ENCODE data around the gene BMP2K.
"Not testable (repeated sequence)": the region's sequence is repeated elsewhere in the genome, so short reads cannot be mapped to it uniquely, and the experiment has no call there.

Gene BMP2K

DNA sequence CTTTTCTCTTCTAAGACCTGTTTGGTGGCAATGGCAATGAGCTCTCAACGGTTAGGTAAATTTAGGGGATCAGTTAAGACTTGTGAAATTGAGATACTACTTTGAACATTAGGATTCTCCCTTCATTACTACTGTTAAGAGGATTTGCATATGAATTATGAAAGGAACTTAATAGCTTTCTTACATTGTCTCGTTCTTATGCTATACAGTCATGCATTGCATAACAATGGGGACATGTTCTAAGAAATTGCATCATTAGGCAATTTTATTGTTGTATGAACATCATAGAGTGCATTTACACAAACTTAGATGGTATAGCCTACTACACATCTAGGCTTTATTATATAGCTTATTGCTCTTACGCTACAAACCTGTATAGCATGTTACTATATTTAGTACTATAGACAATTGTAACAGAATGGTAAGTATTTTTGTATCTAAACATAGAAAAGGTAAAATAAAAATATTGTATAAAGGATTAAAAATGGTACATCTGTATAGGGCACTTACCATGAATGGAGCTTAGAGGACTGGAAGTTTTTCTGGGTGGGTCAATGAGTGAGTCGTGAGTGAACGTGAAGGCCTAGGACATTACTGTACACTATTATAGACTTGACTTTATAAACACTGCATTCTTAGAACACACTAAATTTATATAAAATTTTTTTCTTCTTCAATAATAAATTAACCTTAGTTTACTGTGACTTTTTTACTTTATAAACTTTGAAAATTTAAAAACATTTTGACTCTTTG, 100.6 kb downstream of the BMP2K start:
- Mint-ChIP-seq H3K36me3 (ENCODE audit: low read depth) (peaks cover 76% of the 10 kb centered on the region), H3K9me3 (no peaks in the 10 kb centered on the region), H3K4me1 (ENCODE audit: low read depth) (no peaks in the 10 kb centered on the region), H3K27me3 (no peaks in the 10 kb centered on the region), H3K27ac (no peak overlapping the region), H3K4me3 (no peak overlapping the region)
- intact Hi-C loops (cut with micrococcal nuclease) = no loop called here

DNA sequence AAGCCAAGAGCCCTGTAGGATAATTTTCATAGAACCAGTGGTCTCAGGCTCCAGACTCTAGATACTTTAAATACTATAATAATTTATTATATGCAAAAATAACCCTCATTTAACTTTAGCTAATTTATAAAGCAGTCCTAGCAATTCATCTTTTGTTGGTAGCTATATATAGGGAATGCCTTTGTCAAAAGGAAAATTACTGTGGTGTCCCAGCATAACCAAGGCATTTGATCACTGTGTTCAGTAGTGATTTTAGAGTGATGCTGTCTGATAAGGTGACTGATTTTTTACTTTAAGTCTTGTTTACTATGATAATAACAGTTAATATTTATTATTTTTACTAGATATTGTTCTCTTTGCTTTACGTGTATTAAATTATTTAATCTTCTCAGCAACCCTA, 101.9 kb downstream of the BMP2K start:
- H3K27ac Mint-ChIP-seq = no peak overlapping the region
- H3K4me1 Mint-ChIP-seq (ENCODE audit: low read depth) = no peaks in the 10 kb centered on the region
- H3K27me3 Mint-ChIP-seq = no peaks in the 10 kb centered on the region
- intact Hi-C loops (cut with micrococcal nuclease) = no loop called here
- no peaks in the 10 kb centered on the region for H3K9me3 Mint-ChIP-seq
- H3K36me3 Mint-ChIP-seq (ENCODE audit: low read depth) = peaks cover 64% of the 10 kb centered on the region
- no peak overlapping the region for H3K4me3 Mint-ChIP-seq

DNA sequence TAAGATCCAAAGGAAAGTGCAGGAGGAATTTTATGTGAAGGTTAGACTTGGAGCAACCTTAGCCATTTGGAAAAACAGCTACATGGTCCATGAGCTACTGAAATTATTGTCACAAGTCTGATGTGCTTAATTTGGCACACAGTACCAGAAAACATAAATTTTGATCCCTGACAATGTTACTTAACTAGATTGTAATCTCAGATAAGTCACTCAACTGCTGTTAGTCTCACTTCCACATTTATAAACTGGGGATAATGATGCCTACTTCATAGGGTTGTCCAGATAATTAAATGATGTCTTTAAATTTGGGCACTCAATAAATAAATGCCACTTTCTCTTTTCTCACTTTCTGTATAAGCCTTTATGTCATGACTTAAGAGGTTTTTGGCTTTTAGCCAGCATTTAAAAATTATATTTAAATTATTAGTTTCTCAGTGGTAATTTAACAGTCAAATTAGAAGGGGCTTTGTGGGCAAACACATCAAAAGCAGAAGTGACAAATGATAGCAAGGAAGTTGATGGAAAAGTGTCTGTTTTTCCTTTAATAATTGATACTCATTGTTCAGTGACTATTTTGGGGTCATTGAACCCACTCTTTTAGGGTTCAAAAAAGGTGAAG, 104.8 kb downstream of the BMP2K start:
- intact Hi-C loops (cut with micrococcal nuclease) = loop anchor here (5.0 kb wide), 1 partner anchor 39 kb away; no protein-coding TSS in a partner anchor
- H3K36me3 Mint-ChIP-seq (ENCODE audit: low read depth) = peaks cover 62% of the 10 kb centered on the region
- no peaks in the 10 kb centered on the region for H3K9me3 Mint-ChIP-seq
- H3K4me1 Mint-ChIP-seq (ENCODE audit: low read depth) = peaks cover 5% of the 10 kb centered on the region
- H3K4me3 Mint-ChIP-seq = no peak overlapping the region
- no peaks in the 10 kb centered on the region for H3K27me3 Mint-ChIP-seq
- no peak overlapping the region for H3K27ac Mint-ChIP-seq

DNA sequence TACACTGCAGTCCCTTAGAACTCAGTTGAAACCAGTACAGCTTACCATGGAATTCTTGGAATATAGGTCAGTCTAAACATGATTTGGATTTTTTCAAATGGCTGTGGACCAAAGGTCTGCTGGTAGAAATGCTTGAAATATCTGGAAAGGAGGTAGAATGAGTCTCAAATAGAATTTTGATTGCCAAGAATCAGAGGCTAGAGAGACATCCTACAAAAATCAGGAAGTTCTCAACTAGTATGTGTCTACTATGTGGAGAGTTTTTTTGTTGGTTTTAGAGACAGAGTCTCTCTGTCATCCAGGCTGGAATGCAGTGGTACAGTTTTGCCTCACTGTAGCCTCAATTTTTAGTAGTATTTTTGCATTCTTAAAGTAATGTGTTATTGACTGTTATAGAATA, 109.4 kb downstream of the BMP2K start:
- intact Hi-C loops (cut with micrococcal nuclease) = no loop called here
- Mint-ChIP-seq H3K4me1 (ENCODE audit: low read depth) (peaks cover 15% of the 10 kb centered on the region), H3K4me3 (no peak overlapping the region), H3K27ac (peak overlapping the region; percentile 59), H3K27me3 (no peaks in the 10 kb centered on the region), H3K9me3 (no peaks in the 10 kb centered on the region), H3K36me3 (ENCODE audit: low read depth) (peaks cover 68% of the 10 kb centered on the region)

DNA sequence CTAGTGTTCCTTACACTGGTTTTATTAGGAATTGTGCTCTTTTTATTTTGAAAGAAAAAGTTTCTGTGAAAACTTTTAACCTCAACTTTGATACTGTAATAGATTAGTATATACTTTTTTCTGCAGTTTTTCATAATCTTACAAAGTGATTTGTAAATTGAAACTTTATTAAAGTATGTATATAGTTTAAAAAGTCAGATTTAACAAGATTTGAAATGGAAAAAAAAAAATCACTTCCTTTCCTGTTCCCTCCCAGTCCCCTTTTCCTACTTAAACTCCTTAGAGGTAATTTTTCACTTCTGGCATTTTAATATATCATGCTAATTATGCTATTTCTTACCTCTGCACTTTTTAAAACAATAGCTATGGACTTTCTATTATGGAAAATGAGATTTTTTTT, 113.8 kb downstream of the BMP2K start:
- H3K27me3 Mint-ChIP-seq = no peaks in the 10 kb centered on the region
- intact Hi-C loops (cut with micrococcal nuclease) = no loop called here
- peaks cover 96% of the 10 kb centered on the region for H3K36me3 Mint-ChIP-seq (ENCODE audit: low read depth)
- no peak overlapping the region for H3K27ac Mint-ChIP-seq
- H3K4me3 Mint-ChIP-seq = no peak overlapping the region
- peaks cover 23% of the 10 kb centered on the region for H3K4me1 Mint-ChIP-seq (ENCODE audit: low read depth)
- no peaks in the 10 kb centered on the region for H3K9me3 Mint-ChIP-seq

DNA sequence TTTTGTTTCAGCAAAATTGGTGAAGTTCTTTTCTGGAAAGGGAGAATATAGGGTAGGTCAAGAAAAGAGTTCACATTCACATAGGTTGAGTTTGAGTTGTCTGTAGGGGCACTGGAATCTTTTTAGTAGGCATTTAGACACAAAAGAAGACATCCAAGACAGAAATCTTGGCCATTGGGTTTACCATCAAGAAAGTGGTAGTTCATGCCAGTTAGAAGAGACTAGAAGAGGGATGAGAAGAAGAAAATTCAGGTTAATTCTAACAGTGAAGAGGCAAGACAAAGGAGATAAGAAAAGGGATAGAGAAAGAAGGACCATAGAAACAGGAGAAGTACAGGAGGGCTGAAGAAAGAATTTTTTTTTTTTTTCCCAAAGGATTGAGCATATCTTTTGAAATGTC, 123.2 kb downstream of the BMP2K start:
- no peaks in the 10 kb centered on the region for H3K9me3 Mint-ChIP-seq
- no peak overlapping the region for H3K4me3 Mint-ChIP-seq
- H3K27ac Mint-ChIP-seq = no peak overlapping the region

DNA sequence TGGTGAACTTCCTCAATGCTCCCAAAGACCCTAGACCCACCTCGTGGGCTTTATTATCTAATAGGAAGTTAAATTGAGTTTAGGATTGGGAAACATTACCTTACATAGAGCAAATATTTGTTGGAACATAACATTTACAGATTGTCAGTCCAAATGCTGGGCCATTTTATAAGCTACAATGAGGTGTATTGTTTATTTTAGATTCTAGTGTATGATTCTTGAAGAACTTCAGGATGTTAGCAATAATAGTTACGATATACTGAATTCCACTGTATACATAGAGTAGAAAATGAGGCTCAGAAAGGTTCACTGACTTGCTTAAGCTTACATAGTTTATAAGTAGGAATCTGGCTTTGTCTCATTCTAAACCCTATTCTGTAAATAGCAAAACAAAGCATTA, 125.7 kb downstream of the BMP2K start:
- Mint-ChIP-seq H3K27me3 (no peaks in the 10 kb centered on the region), H3K27ac (no peak overlapping the region), H3K9me3 (no peaks in the 10 kb centered on the region), H3K4me3 (no peak overlapping the region), H3K4me1 (ENCODE audit: low read depth) (no peaks in the 10 kb centered on the region), H3K36me3 (ENCODE audit: low read depth) (peaks cover 64% of the 10 kb centered on the region)
- intact Hi-C loops (cut with micrococcal nuclease) = no loop called here

More for the DNA sequence above, 123.2 kb downstream of the BMP2K start:
- Mint-ChIP-seq H3K36me3 (ENCODE audit: low read depth) (peaks cover 72% of the 10 kb centered on the region), H3K27me3 (no peaks in the 10 kb centered on the region), H3K4me1 (ENCODE audit: low read depth) (no peaks in the 10 kb centered on the region)
- intact Hi-C loops (cut with micrococcal nuclease) = no loop called here

DNA sequence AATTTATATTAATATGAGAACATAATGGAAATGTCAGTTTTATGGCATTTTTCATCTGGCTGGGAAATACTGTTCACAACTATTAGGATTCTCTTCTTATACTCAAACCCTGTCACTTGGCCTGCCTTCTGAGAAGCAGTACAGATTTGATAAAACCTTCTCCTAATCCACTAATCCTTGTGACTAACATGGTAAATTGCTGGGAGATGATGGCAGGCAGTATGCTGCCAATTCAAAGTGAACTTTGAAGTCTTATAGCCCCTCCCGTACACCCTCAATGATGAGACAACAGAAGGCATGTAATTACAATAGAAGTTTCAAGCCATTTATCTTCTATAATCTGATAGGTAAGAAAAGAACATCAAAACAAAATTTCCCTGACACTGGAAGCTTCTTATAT, 126.1 kb downstream of the BMP2K start:
- Mint-ChIP-seq H3K9me3 (no peaks in the 10 kb centered on the region), H3K4me1 (ENCODE audit: low read depth) (no peaks in the 10 kb centered on the region), H3K27ac (no peak overlapping the region), H3K27me3 (no peaks in the 10 kb centered on the region), H3K36me3 (ENCODE audit: low read depth) (peaks cover 66% of the 10 kb centered on the region), H3K4me3 (no peak overlapping the region)
- intact Hi-C loops (cut with micrococcal nuclease) = no loop called here

DNA sequence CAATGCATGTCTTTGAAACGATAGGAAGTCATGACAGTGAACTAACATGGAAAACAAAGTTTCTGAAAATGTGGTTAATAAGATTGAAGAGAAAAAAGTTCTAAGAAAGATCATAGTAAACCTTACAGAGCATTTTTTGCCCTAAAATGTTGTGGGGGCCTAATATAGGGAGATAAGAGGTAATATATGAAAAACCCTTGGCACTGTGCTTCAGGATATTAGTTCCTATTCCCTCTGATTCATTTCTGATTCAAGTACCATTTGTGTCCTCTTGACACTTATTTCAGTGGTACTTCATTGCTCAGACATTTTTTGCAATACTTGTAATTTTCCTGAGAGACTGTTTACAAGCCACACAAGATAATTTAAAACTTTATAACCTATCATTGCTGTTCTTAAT, 128.0 kb downstream of the BMP2K start:
- Mint-ChIP-seq H3K27me3 (no peaks in the 10 kb centered on the region), H3K4me3 (no peak overlapping the region), H3K27ac (no peak overlapping the region), H3K9me3 (no peaks in the 10 kb centered on the region), H3K4me1 (ENCODE audit: low read depth) (no peaks in the 10 kb centered on the region), H3K36me3 (ENCODE audit: low read depth) (peaks cover 67% of the 10 kb centered on the region)
- intact Hi-C loops (cut with micrococcal nuclease) = no loop called here

DNA sequence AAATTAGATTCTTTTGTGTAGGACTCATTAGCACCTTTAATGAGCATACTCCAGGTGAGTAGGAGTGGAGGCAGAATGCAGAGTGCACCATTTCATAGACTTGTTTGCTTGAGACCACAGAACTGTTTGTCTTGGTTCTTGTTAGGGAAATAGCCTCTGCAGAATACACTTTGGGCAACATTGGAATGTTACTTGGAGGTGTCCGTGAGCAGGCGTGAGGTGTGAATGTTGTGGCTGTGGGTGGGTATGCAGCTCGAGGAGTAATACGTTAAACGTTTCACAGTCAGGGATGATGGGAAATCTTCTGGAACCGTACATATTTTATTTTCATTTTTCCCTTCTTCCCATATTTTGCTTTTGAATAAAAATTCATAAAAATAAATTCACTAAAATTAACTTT, 131.5 kb downstream of the BMP2K start:
- H3K4me1 Mint-ChIP-seq (ENCODE audit: low read depth) = no peaks in the 10 kb centered on the region
- peaks cover 78% of the 10 kb centered on the region for H3K36me3 Mint-ChIP-seq (ENCODE audit: low read depth)
- intact Hi-C loops (cut with micrococcal nuclease) = no loop called here
- H3K27me3 Mint-ChIP-seq = no peaks in the 10 kb centered on the region
- no peaks in the 10 kb centered on the region for H3K9me3 Mint-ChIP-seq
- no peak overlapping the region for H3K4me3 Mint-ChIP-seq
- no peak overlapping the region for H3K27ac Mint-ChIP-seq

DNA sequence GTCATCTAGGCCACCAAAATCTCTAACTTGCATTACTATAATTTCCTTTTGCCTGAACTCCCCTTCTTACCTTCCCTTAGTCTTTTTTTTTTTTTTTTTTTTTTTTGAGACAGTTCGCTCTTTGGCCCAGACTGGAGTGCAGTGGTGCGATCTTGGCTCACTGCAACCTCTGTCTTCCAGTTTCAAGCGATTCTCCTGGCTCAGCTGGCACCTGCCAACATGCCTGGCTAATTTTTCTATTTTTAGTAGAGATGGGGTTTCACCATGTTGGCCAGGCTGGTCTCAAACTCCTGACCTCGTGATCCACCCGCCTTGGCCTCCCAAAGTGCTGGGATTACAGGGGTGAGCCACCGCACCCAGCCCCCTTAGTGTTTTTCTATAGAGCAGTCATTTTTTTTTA, 132.8 kb downstream of the BMP2K start:
- H3K27me3 Mint-ChIP-seq; H3K27ac Mint-ChIP-seq; H3K4me1 Mint-ChIP-seq (ENCODE audit: low read depth); H3K4me3 Mint-ChIP-seq; H3K9me3 Mint-ChIP-seq; intact Hi-C loops (cut with micrococcal nuclease): not testable (repeated sequence)
- peaks cover 74% of the 10 kb centered on the region for H3K36me3 Mint-ChIP-seq (ENCODE audit: low read depth)

DNA sequence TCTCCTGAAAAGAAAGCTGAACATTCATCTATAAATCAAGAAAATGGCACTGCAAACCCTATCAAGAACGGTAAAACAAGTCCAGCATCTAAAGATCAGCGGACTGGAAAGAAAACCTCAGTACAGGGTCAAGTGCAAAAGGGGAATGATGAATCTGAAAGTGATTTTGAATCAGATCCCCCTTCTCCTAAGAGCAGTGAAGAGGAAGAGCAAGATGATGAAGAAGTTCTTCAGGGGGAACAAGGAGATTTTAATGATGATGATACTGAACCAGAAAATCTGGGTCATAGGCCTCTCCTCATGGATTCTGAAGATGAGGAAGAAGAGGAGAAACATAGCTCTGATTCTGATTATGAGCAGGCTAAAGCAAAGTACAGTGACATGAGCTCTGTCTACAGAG, 134.5 kb downstream of the BMP2K start:
- Mint-ChIP-seq H3K27me3 (no peaks in the 10 kb centered on the region), H3K27ac (no peak overlapping the region), H3K4me3 (no peak overlapping the region), H3K4me1 (ENCODE audit: low read depth) (no peaks in the 10 kb centered on the region), H3K36me3 (ENCODE audit: low read depth) (peaks cover 74% of the 10 kb centered on the region), H3K9me3 (no peaks in the 10 kb centered on the region)
- intact Hi-C loops (cut with micrococcal nuclease) = no loop called here

DNA sequence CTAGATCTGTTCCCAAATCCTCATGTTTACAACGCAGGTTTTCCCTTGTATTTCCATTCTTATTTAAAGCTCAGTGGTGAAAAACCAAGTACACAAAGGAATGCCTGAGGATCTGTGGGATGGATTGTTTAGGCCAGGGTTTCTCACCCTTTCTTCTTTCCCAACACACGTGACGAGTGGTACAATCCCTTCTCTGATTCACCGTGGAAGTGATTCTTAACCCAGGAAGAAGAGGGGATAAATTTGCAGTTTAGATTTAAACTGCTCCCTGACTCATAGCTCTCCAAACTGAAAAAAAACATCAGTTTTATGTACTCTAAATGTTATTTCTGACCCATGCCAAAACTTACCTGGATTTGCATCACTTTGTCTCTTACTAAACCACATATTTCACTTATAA, 146.1 kb downstream of the BMP2K start:
- H3K4me3 Mint-ChIP-seq = no peak overlapping the region
- H3K4me1 Mint-ChIP-seq (ENCODE audit: low read depth) = peaks cover 6% of the 10 kb centered on the region
- H3K27me3 Mint-ChIP-seq = no peaks in the 10 kb centered on the region
- intact Hi-C loops (cut with micrococcal nuclease) = no loop called here
- peaks cover 7% of the 10 kb centered on the region for H3K36me3 Mint-ChIP-seq (ENCODE audit: low read depth)
- no peak overlapping the region for H3K27ac Mint-ChIP-seq
- no peaks in the 10 kb centered on the region for H3K9me3 Mint-ChIP-seq

DNA sequence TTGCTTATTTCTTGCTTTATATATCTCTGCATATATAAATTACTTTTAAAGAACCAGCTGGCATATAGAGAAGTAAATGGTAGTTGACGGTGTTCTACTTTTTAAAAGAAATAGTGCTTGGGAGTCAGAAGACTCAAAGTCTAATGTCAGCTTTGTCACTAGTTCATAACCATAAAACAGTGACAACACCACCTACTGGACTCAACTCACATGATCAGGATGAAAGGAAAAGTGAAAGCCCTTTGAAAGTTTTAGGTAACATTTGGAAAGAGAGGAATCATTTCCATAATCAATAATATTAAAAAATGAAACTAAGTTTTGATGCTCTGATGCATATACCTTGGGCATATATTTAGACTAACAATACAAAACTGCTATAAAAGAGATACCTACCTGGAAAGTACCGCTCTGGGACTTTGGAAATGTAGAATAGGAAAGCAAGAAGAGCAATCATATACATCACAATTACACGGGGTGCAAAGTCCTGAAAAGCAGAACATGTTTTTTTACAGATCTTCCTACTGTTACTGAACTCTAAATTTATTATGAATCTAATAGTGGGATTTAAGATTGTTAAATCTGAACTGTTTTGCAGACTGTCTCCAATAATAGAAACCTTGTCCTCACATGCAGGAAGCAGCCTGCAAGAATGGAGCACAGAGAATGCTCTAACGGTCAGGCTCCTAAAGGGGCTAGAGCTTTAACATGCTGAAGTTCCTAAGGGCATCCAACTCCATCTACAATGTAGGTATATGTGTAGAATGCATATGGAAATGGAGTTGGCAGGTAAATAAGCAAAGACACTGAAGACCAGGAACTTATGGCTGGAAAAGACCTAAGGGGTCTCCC, 147.5 kb downstream of the BMP2K start:
- Mint-ChIP-seq H3K27me3 (no peaks in the 10 kb centered on the region), H3K4me3 (no peak overlapping the region), H3K36me3 (ENCODE audit: low read depth) (peaks cover 8% of the 10 kb centered on the region), H3K27ac (no peak overlapping the region), H3K4me1 (ENCODE audit: low read depth) (peaks cover 7% of the 10 kb centered on the region), H3K9me3 (no peaks in the 10 kb centered on the region)
- intact Hi-C loops (cut with micrococcal nuclease) = no loop called here
